Measurements from ENCODE around the gene ZCCHC18. TPM values are rescaled to one million over a fixed set of nuclear protein-coding genes. Genes with fewer than 3 reads are reported as not detected.

The ZCCHC18 gene
- total and polyA plus RNA-seq, 2 donors from 2014 or later: 0.79 to 3.3 TPM

GRCh38 chrX:104134583-104135261, 22.4 kb downstream of the ZCCHC18 start:
- intact Hi-C loops (cut with DNase I): no loop called here
- H3K27me3 ChIP-seq (ENCODE audit: control insufficient read depth, insufficient read depth, low read length): no peaks in the 10 kb centered on the region

GRCh38 chrX:104135677-104136076, 23.4 kb downstream of the ZCCHC18 start:
- intact Hi-C loops (cut with DNase I): no loop called here
- Histone ChIP-seq H3K9ac (ENCODE audit: low read length in 3 of 3) (no peak overlapping the region), H3K4me1 (ENCODE audit: control insufficient read depth in 2 of 3, insufficient read depth in 2 of 3, low read depth in 1 of 3, low read length in 3 of 3) (peaks cover 0 to 2% (median 0%) of the 10 kb centered on the region in 3 donors), H3K4me3 (ENCODE audit: low read length in 3 of 3) (no peak overlapping the region), H3K36me3 (ENCODE audit: control insufficient read depth in 2 of 3, insufficient read depth in 3 of 3, low read length in 3 of 3) (peaks cover 0 to 2% (median 0%) of the 10 kb centered on the region in 3 donors), H3K27me3 (ENCODE audit: control insufficient read depth, insufficient read depth, low read length) (no peaks in the 10 kb centered on the region), H3K27ac (ENCODE audit: low read depth in 2 of 2, low read length in 2 of 2) (no peak overlapping the region), H3K9me3 (ENCODE audit: control insufficient read depth in 2 of 3, insufficient read depth in 1 of 3, low read length in 3 of 3) (no peaks in the 10 kb centered on the region)
- no peak for TF ChIP-seq CTCF (IDR thresholded peaks at IDR 0.05; ENCODE audit: borderline replicate concordance, extremely low read depth, insufficient read depth)
- FAIRE-seq (no peak), DNase-seq (peak in 2 of 5 donors; percentile 8 to 9)

More at GRCh38 chrX:104134583-104135261, 22.4 kb downstream of the ZCCHC18 start:
- FAIRE-seq (no peak), DNase-seq (no peak)
- peaks cover 0 to 2% (median 0%) of the 10 kb centered on the region in 3 donors for H3K4me1 ChIP-seq (ENCODE audit: control insufficient read depth in 2 of 3, insufficient read depth in 2 of 3, low read depth in 1 of 3, low read length in 3 of 3)
- no peaks in the 10 kb centered on the region for H3K9me3 ChIP-seq (ENCODE audit: control insufficient read depth in 2 of 3, insufficient read depth in 1 of 3, low read length in 3 of 3)
- H3K27ac ChIP-seq (ENCODE audit: low read depth in 2 of 2, low read length in 2 of 2): no peak overlapping the region
- peaks cover 0 to 4% (median 2%) of the 10 kb centered on the region in 3 donors for H3K36me3 ChIP-seq (ENCODE audit: control insufficient read depth in 2 of 3, insufficient read depth in 3 of 3, low read length in 3 of 3)
- H3K9ac ChIP-seq (ENCODE audit: low read length in 3 of 3): no peak overlapping the region
- no peak for TF ChIP-seq CTCF (IDR thresholded peaks at IDR 0.05; ENCODE audit: borderline replicate concordance, extremely low read depth, insufficient read depth)
- H3K4me3 ChIP-seq (ENCODE audit: low read length in 3 of 3): no peak overlapping the region

GRCh38 chrX:104136241-104137019, 24.1 kb downstream of the ZCCHC18 start:
- H3K9me3 ChIP-seq (ENCODE audit: control insufficient read depth in 2 of 3, insufficient read depth in 1 of 3, low read length in 3 of 3): no peaks in the 10 kb centered on the region
- H3K4me3 ChIP-seq (ENCODE audit: low read length in 3 of 3): peak overlapping the region; percentile 59 to 84 (median 64)
- H3K4me1 ChIP-seq (ENCODE audit: control insufficient read depth in 2 of 3, insufficient read depth in 2 of 3, low read depth in 1 of 3, low read length in 3 of 3): peaks cover 0 to 2% (median 0%) of the 10 kb centered on the region in 3 donors
- DNase-seq (peak in 4 of 5 donors; percentile 76 to 95 (median 86)), FAIRE-seq (peak; percentile 95)
- H3K27me3 ChIP-seq (ENCODE audit: control insufficient read depth, insufficient read depth, low read length): no peaks in the 10 kb centered on the region
- no peak overlapping the region for H3K27ac ChIP-seq (ENCODE audit: low read depth in 2 of 2, low read length in 2 of 2)
- TF ChIP-seq CTCF (IDR thresholded peaks at IDR 0.05; ENCODE audit: borderline replicate concordance, extremely low read depth, insufficient read depth): peak; percentile 81
- H3K36me3 ChIP-seq (ENCODE audit: control insufficient read depth in 2 of 3, insufficient read depth in 3 of 3, low read length in 3 of 3): no peaks in the 10 kb centered on the region
- peak overlapping the region in 1 of 3 donors; percentile 80 for H3K9ac ChIP-seq (ENCODE audit: low read length in 3 of 3)
- intact Hi-C loops (cut with DNase I): no loop called here
